Chondrocyte (in vitro differentiated cells): ENCODE results near the gene PSAT1. TPM values are rescaled to one million over a fixed set of nuclear protein-coding genes. Genes with fewer than 3 reads are reported as not detected.
A peak's percentile ranks its signal among the peaks of the same experiment; 100 is the strongest.

Experiments
- DNase-seq: peaks from one replicate; pipeline ENCODE4 v3.0.0; 2021; ENCODE audit warnings: mixed read lengths, low spot score
- H3K27ac Mint-ChIP-seq: one replicate; pipeline ENCODE4 v1.8.0; 2021; ENCODE audit warnings: mild to moderate bottlenecking, moderate library complexity, mixed read lengths; ENCODE audit not compliant: unreplicated experiment
- H3K27me3 Mint-ChIP-seq: 2 replicates; pipeline ENCODE4 v1.8.0; 2021; ENCODE audit warnings: low read depth, mixed read lengths
- H3K36me3 Mint-ChIP-seq: 2 replicates; pipeline ENCODE4 v1.8.0; 2021; ENCODE audit warnings: low read depth, mixed read lengths
- H3K4me1 Mint-ChIP-seq: 2 replicates; pipeline ENCODE4 v1.8.0; 2021; ENCODE audit warnings: low read depth, mild to moderate bottlenecking, mixed read lengths
- H3K4me3 Mint-ChIP-seq: one replicate; pipeline ENCODE4 v1.8.0; 2021; ENCODE audit warnings: mild to moderate bottlenecking, moderate library complexity, mixed read lengths; ENCODE audit not compliant: unreplicated experiment
- H3K9me3 Mint-ChIP-seq: 2 replicates; pipeline ENCODE4 v1.8.0; 2021; ENCODE audit warnings: low read depth, mixed read lengths
- total RNA-seq: library from RNA; stranded (reverse); gene quantifications from 3 replicates; pipeline ENCODE4 v1.2.1, GENCODE V29; 2021
- TF ChIP-seq, protein P1 (sequence below): fragments of 200-600 bp; sonication (generic); IDR thresholded peaks from 2 replicates; pipeline ENCODE4 v1.5.0; 2021; ENCODE audit warnings: antibody characterized with exemption, mild to moderate bottlenecking, moderate library complexity

The PSAT1 gene
- total RNA-seq, 1 donor from 2014 or later, result 299 TPM

DNA sequence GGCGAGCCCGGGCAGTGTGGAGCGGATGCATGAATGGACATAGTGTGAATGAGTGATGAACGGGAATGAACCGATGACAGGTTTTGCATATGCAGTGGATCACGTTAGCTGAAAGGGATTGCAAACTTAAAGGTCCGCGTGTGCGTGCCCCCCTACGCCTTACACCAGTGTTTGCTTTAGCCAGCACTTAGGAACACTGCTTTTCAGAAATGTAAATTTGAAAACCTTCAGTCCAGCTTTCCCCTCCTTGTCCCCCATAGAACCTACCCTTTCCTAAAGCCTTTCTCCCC is 692 bp downstream of the PSAT1 start:
- peak overlapping the region; percentile 91 for H3K4me3 Mint-ChIP-seq
- DNase-seq, result no peak

DNA sequence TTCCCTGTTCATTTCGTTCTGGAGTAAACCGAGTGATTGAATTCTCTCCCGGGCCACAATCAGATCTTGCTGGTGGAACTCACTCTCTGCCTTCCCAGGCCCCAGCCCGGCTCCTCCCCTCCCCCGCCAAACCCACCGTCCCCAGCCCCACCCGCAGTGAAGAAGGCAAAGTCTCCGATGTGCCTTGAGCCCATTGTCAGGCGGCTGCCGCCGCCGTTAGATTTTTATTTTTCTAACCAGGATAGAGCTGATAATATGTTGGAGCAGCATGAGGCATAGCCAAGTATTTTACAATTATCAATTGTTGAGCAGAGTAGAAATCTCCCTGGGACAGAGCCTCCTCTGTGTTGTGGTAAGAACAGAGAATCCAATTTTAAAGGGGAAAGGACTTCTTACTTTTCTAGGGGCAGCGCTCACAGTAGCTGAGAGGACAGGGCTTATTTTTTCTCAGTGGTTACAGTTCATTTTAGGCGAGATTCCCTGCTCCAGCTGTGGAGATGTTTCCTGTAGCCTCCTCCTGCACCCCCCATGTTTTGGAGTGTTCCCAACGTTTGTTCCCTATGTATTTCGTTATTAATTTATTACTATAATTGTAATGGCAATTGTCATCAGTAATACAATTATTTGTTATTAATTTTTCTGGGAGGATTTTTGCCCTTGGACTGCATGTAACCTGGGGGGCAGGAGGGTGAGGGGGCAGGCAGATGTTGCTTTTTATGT is 1.3 kb downstream of the PSAT1 start:
- TF ChIP-seq, protein P1, sequence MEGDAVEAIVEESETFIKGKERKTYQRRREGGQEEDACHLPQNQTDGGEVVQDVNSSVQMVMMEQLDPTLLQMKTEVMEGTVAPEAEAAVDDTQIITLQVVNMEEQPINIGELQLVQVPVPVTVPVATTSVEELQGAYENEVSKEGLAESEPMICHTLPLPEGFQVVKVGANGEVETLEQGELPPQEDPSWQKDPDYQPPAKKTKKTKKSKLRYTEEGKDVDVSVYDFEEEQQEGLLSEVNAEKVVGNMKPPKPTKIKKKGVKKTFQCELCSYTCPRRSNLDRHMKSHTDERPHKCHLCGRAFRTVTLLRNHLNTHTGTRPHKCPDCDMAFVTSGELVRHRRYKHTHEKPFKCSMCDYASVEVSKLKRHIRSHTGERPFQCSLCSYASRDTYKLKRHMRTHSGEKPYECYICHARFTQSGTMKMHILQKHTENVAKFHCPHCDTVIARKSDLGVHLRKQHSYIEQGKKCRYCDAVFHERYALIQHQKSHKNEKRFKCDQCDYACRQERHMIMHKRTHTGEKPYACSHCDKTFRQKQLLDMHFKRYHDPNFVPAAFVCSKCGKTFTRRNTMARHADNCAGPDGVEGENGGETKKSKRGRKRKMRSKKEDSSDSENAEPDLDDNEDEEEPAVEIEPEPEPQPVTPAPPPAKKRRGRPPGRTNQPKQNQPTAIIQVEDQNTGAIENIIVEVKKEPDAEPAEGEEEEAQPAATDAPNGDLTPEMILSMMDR, result no peak
- H3K4me3 Mint-ChIP-seq, result peak overlapping the region; percentile 91
- no peak for DNase-seq
- H3K27me3 Mint-ChIP-seq, result no peaks in the 10 kb centered on the region
- peaks cover 47% of the 10 kb centered on the region for H3K4me1 Mint-ChIP-seq
- peak overlapping the region; percentile 99 for H3K27ac Mint-ChIP-seq
- H3K36me3 Mint-ChIP-seq, result peaks cover 12% of the 10 kb centered on the region
- no peaks in the 10 kb centered on the region for H3K9me3 Mint-ChIP-seq

More for the DNA sequence above, 692 bp downstream of the PSAT1 start:
- peaks cover 47% of the 10 kb centered on the region for H3K4me1 Mint-ChIP-seq
- H3K27me3 Mint-ChIP-seq, result no peaks in the 10 kb centered on the region
- peaks cover 12% of the 10 kb centered on the region for H3K36me3 Mint-ChIP-seq
- TF ChIP-seq, protein P1, result no peak
- H3K27ac Mint-ChIP-seq, result peak overlapping the region; percentile 99
- no peaks in the 10 kb centered on the region for H3K9me3 Mint-ChIP-seq

DNA sequence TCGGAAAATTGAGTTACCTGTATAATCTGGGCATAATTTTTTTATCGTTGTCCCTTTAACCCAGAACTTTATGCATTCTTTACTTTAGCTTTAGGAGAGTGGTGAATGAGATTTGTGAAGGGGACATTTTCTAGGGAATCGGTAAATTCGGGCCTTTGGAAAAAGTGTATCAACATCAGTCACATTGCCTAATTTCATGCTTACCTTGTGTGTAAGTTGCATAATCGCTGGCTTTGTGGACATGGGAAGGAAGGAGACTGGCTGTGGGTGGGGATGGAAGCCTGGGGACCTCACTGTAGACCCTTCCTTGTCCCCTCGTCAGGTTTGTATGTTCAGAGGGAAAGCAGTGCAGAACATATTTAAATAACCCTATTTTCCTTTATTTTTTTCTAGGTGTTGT is 3.3 kb downstream of the PSAT1 start:
- H3K4me3 Mint-ChIP-seq, result peak overlapping the region; percentile 91
- no peaks in the 10 kb centered on the region for H3K27me3 Mint-ChIP-seq
- TF ChIP-seq, protein P1, result no peak
- no peak for DNase-seq
- H3K4me1 Mint-ChIP-seq, result peaks cover 53% of the 10 kb centered on the region
- H3K27ac Mint-ChIP-seq, result no peak overlapping the region
- no peaks in the 10 kb centered on the region for H3K9me3 Mint-ChIP-seq
- peaks cover 24% of the 10 kb centered on the region for H3K36me3 Mint-ChIP-seq

DNA sequence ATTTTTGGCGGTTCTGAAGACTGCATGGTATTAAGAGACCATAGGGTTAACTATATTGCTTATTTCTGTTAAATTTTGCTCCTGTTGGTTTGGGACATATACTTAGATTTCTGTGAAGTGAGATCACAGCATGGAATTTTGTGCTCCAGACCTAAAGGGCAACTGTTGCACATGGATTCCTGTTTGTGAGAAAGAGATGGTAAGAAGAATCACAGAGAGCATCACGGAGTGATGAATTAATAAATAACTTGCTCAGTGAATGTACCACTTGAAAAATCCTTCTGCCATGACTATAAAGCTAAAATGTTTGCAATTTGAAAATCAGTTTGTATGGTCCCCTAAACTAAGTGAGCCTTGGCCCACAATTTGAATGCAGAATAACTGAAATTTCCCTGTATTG is 4.5 kb downstream of the PSAT1 start:
- Mint-ChIP-seq H3K27me3 (no peaks in the 10 kb centered on the region), H3K36me3 (peaks cover 35% of the 10 kb centered on the region), H3K4me1 (peaks cover 42% of the 10 kb centered on the region), H3K9me3 (no peaks in the 10 kb centered on the region), H3K27ac (no peak overlapping the region), H3K4me3 (no peak overlapping the region)
- DNase-seq, result no peak
- TF ChIP-seq, protein P1, result no peak

DNA sequence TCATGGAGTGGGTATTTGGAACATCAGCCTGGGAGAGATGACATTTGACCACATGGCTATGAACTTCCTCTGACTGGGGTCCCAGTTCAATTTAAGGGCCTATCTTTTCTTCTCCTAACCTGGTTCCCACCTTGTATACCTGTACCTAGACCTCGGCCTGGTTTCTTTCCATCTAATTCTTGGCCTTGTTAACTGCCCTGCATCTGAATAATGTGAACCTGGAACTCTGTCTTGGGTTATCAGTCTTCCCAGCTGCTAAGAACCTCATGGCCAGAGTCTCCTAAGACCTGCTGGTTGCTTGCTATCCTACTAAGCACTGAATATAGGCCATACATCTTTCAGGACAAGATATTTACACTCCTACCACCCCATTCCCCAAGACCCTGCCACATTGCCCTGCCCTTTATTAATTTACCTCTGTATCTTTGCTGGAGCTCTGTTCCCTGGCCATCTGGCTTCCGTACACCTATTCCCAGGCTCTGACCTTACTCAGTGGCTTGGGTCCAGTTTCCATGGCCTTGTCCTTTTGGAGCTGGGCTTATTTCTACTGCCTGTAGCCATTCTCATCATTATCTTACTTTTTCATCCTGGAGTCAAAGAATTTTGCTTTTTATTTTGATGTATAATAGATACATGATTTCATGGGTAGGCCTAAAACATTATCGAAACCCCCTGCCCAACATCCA is 6.6 kb downstream of the PSAT1 start:
- Mint-ChIP-seq H3K36me3 (peaks cover 46% of the 10 kb centered on the region), H3K27ac (no peak overlapping the region), H3K9me3 (no peaks in the 10 kb centered on the region), H3K4me1 (peaks cover 35% of the 10 kb centered on the region), H3K27me3 (no peaks in the 10 kb centered on the region), H3K4me3 (no peak overlapping the region)
- no peak for DNase-seq
- TF ChIP-seq, protein P1, result no peak
